HFF-Myc (cell line): ENCODE results near the gene LUM.

Source experiments
- DNase-seq: peaks from one replicate; pipeline ENCODE4 v3.0.0-alpha.2; 2011; ENCODE audit warnings: low read depth; ENCODE audit errors: extremely low read depth
- H3K4me3 ChIP-seq: replicated peaks from 2 replicates; pipeline ENCODE4 v1.5.1; 2011; ENCODE audit warnings: low read depth, mild to moderate bottlenecking, control low read depth, low read length
- TF ChIP-seq, protein P1 (sequence below): IDR thresholded peaks from 2 replicates; pipeline ENCODE4 v1.5.1; 2012; ENCODE audit warnings: mild to moderate bottlenecking, low read depth, low read length, control low read depth; ENCODE audit errors: missing control alignments

LUM gene

DNA sequence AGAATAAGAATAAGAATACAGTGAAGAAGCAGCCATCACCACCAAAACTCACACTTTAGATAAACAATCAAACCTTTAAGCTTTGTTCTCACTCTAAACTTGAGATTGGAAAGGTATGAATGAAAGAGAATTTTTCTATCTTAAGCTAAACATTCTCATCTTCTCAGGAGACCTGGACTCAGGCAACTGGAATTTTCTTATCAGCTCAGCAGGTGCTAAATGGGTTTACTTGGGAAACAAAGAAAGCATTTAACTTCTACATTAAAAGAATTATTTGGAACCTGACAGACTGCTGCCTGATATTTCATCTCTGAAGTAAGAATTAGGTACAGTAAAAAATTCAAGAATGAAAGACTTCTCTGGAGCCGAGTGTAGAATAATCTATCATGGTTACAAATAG is 32.8 kb downstream of the LUM start:
- H3K4me3 ChIP-seq, result no peak overlapping the region
- TF ChIP-seq, protein P1, sequence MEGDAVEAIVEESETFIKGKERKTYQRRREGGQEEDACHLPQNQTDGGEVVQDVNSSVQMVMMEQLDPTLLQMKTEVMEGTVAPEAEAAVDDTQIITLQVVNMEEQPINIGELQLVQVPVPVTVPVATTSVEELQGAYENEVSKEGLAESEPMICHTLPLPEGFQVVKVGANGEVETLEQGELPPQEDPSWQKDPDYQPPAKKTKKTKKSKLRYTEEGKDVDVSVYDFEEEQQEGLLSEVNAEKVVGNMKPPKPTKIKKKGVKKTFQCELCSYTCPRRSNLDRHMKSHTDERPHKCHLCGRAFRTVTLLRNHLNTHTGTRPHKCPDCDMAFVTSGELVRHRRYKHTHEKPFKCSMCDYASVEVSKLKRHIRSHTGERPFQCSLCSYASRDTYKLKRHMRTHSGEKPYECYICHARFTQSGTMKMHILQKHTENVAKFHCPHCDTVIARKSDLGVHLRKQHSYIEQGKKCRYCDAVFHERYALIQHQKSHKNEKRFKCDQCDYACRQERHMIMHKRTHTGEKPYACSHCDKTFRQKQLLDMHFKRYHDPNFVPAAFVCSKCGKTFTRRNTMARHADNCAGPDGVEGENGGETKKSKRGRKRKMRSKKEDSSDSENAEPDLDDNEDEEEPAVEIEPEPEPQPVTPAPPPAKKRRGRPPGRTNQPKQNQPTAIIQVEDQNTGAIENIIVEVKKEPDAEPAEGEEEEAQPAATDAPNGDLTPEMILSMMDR, result no peak
- DNase-seq, result no peak

DNA sequence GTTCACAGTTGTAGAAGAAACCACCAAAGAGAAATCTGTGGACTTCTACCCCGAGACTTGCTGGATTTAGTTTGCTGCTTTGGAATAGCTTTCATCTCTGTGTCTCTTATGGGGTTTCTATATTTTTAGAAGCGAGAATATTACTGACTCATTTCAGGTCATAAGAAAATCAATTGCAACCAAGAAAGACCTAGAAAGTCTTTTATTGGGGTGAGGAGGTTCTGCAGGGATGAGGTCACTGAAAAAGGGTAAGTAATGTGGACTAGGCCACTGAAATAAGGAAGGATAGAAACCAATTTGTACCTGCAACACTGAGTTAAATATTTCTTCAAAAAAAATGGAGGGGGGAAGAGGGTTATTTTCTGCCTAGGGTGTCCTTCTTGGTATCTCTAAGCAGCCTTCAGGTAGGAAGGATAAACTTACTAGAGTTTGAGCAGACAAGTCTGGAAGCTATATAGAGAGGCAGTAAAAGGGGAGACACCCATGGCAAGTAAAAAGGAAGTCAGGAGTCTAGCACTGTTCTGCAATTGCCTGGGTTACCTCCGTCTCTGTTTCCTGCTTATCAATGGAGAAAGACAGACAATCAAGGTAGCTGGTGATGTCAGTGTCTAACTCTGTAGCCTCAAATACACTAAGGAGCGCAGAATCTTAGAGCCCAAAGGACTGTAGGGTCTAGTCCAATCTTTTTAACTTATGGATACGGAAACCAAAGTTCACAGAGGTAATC is 33.9 kb downstream of the LUM start:
- no peak overlapping the region for H3K4me3 ChIP-seq
- DNase-seq, result no peak
- TF ChIP-seq, protein P1, result no peak

DNA sequence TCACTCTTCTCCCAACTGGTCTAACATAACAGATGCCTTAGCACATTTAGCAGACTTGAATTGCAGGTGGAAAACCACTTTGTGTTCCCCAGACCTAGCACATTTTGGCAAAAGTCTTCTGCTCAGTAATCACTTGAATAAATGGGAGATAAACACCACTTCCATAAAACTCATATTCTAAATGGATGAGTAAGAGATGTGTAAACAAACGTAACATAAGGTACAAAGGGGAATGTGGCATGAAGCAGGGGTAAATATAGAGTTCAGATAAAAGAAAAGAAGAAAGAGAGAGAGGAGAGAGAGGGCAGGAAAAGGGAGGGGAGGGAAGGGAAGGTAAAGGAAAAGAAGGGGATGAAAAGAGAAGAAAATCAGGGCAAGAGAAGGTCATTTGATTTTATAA is 36.4 kb downstream of the LUM start:
- TF ChIP-seq, protein P1, result no peak
- H3K4me3 ChIP-seq, result no peak overlapping the region
- DNase-seq, result no peak

DNA sequence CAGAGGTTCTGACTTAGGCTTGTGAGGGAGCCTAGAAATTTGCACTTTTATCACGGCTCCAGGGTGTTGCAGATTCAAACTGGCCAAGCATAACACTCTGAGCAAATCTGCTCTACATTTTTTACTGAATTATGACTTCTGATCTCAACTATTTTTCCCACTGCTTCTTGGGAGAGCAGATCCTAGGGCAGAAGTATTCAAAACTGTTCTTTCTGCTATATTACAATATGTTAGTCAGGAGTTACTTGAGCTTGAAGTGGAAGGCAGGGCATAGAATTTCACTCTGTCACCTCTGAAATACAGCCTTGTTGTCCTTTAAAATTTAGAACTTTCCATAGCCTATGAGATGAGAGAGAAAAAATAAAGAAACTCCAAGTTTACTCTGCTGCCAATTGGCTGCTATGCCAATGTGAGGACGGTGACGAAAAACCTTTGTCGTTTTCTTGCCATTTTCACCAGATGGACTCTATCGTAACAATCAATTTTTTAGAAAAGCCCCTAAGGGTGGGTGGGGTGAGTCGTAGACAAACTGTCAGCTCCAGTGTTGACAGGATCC is 37.1 kb downstream of the LUM start:
- TF ChIP-seq, protein P1, result no peak
- H3K4me3 ChIP-seq, result no peak overlapping the region
- DNase-seq, result no peak

DNA sequence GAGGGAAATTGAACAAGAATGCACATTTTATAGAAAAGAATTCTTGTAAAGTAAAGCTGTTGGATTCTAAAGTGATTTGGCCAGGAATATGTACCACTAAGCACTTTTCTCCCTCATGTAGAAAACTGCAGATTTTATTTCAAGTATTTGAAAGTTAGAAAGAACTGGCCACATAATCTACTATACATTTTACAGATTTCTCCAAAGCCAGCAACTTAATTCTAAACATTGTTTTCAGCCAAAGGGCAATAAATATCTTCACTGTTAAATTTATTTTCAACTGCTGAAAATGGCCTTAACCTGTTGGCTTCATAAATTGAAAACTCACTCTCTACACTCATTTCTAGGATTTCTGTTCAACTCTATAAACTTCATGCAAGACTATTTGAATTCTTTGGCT is 37.9 kb downstream of the LUM start:
- no peak overlapping the region for H3K4me3 ChIP-seq
- DNase-seq, result no peak

DNA sequence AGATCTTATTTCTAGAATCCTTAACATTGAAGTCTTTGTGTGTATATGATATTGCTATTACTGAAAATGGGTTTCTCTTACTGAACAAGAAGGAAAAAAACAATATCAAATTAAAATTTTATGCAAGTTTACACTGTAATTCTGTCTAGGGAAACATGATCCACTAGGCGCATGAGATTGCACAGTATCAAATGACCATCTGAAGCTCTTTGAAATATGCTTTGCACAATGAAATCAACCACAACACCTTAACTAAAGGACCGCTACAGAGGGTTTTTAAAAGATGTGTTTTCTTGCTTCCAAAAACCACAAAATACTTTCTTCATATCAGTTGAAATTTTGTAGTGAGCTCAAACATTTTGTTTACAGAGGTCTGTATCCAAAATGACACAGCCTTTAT is 38.4 kb downstream of the LUM start:
- TF ChIP-seq, protein P1, result no peak
- H3K4me3 ChIP-seq, result no peak overlapping the region
- DNase-seq, result no peak

More for the DNA sequence above, 37.9 kb downstream of the LUM start:
- TF ChIP-seq, protein P1, result no peak
